Astrocyte of the spinal cord (primary cell): ENCODE results near the gene DNHD1.
A peak's percentile ranks its signal among the peaks of the same experiment; 100 is the strongest.

Experiments
- DNase-seq: peaks from one replicate; pipeline ENCODE4 v3.0.0; 2011; ENCODE audit warnings: low read depth, low spot score
- H3K4me3 ChIP-seq: 2 replicates; pipeline ENCODE4 v1.5.1; 2011; ENCODE audit warnings: low read depth, mild to moderate bottlenecking, low read length, moderate library complexity
- in situ Hi-C: cut with HindIII; loops from 2 replicates; pipeline ENCODE4 v1.10.0; 2017; ENCODE audit warnings: low sequenced_read_pairs
- TF ChIP-seq, protein P1 (sequence below): IDR thresholded peaks from 2 replicates; pipeline ENCODE4 v1.5.1; 2012; ENCODE audit warnings: low read depth, mild to moderate bottlenecking, low read length, inconsistent platforms

DNHD1 gene

DNA sequence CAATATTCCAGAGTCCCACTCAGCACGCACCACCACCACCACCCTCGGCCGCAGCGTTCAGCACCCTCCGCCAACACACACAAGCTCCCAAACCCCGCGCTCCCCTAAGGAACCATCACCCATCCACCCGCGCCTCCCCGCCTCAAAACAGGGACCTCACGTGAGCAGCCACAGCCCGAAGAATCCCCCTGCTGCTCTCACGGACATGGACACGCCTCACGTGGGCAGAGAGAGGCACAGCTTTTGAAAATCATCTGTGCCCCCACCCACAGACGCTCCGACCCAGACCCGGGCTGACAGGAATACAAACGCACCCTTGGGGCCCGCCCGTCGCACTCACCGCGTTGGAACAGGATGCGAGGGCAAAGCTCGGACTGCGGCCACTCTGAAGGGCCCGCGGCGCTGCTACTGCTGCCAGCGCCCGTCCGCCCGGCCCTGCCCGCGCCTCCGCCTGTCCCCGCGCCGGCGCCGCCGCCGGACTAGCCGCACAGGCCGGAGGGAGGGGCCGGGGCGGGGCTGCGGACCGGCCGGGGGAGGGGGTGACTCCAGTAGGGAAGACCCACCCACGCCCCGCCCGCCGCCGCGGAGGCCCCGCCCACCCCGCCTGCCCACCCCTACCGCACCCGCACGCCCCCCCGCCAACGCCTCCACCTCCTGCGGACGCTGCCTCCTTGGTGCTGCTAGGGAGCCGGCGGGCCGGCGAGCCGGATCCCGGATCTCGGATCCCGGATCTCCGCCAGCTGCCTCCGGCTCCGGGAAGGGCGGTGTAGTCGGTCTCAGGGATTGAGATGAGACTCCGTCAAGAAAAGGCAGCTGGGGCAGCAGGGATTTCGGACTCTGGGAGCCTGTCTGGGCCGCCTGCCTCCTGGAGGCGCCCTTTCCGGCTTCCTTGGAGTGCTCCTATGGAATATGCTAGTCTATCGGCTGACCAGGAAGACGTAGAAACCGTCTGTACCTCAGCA is 23.3 kb upstream of the DNHD1 start, which contains the start of gene TRIM3:
TSS of gene TRIM3 (minus strand) at position 491 of the 962 bp plus-strand sequence. CDS start 8,246 bp downstream, outside the sequence.
- peak; percentile 91 for DNase-seq
- H3K4me3 ChIP-seq = peak within 1 kb of the TSS; percentile 91
- in situ Hi-C loops = no loop called here
- TF ChIP-seq, protein P1, sequence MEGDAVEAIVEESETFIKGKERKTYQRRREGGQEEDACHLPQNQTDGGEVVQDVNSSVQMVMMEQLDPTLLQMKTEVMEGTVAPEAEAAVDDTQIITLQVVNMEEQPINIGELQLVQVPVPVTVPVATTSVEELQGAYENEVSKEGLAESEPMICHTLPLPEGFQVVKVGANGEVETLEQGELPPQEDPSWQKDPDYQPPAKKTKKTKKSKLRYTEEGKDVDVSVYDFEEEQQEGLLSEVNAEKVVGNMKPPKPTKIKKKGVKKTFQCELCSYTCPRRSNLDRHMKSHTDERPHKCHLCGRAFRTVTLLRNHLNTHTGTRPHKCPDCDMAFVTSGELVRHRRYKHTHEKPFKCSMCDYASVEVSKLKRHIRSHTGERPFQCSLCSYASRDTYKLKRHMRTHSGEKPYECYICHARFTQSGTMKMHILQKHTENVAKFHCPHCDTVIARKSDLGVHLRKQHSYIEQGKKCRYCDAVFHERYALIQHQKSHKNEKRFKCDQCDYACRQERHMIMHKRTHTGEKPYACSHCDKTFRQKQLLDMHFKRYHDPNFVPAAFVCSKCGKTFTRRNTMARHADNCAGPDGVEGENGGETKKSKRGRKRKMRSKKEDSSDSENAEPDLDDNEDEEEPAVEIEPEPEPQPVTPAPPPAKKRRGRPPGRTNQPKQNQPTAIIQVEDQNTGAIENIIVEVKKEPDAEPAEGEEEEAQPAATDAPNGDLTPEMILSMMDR = peak; percentile 53

DNA sequence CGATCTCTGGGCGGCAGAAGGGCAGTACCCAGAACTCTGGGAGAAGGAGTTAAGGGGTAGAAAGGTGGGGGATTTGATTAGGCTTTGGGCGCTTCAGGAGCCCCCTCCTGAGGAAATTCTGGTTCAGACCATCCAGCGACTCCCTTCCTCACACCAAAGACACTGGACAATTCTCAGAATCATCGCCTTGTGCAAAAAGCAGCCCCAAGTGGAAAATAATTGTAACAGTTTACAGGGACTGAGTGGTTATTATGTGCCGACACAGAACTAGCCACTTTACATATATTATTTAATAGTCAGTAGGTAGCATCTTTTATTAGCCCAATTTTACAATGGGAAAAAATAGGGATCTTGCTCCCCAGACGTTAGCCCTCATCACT is 22.7 kb upstream of the DNHD1 start:
- TF ChIP-seq, protein P1 = no peak
- no peak for DNase-seq
- in situ Hi-C loops = no loop called here
- peak overlapping the region; percentile 62 for H3K4me3 ChIP-seq

DNA sequence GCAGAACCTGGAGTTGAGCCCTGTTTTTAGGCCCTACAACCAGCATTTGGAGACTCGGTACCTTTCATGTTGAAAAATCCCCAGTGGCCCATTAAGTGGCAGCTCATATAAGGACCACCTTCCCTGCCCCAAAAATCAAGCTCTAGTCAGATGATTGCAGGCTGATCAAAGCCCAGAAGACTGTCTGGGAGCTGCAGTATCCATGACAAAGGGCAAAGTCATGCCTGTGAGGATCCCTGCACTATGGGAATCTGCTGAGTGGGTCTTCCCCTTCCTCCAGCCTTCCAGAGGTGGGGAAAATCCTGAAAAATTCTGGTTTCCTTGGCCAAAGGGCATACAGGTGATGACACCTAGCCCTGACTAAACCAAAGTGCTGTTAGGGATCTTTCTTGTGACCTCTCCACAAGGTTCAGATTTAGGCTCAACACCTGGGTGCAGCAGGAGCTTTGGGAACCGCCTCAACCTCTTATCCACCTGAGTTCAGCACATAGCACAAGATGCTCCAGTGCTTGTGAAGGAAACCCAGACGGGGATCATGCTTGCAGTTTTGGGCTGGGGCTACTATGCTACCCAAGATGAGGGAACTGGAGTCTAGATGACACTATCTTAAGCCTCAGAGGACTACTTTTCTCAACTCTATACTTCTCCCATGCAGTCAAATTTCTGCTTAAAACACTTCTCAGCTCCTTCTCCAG is 22.1 kb upstream of the DNHD1 start:
- TF ChIP-seq, protein P1 = no peak
- H3K4me3 ChIP-seq = no peak overlapping the region
- in situ Hi-C loops = no loop called here
- no peak for DNase-seq

DNA sequence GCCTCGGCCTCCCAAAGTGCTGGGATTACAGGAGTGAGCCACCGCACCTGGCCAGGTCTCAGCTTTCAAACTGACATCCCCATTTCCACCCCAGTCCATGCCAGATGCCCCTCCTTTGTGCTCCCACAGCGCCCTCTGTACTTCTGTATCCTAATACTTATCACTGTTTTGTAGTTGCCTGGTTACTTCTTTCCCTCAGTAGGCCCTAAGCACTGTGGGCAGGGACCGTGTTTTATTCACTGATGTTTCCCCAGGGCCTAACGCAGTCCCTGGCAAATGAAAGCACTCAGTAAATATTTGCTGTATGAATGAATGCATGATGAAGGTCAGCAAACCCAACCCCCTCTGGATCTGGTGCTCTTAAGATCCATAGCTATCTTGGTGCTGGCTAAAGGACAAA is 21.1 kb upstream of the DNHD1 start:
- no peak overlapping the region for H3K4me3 ChIP-seq
- TF ChIP-seq, protein P1 = no peak
- in situ Hi-C loops = no loop called here
- DNase-seq = no peak

DNA sequence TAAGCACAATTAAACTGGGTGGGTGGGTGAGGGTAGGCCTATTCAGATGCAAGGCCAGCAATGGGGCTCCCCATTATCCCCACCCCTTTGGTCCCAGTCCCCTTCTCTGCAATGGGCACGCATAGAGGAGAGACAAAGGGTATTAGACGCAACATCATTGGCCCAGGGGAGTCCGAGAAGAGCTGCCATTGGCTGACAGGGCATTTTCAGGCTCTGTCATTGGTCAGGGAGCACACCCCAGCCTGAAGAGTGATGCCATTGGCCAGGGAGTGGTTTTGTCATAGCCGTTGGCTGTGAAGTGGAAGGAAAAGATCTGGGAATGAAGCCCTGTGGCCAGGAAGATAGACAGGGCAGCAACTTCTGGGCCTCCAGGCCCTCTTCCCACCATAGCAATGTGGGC is 20.5 kb upstream of the DNHD1 start:
- H3K4me3 ChIP-seq = no peak overlapping the region
- DNase-seq = no peak
- in situ Hi-C loops = no loop called here
- TF ChIP-seq, protein P1 = no peak

DNA sequence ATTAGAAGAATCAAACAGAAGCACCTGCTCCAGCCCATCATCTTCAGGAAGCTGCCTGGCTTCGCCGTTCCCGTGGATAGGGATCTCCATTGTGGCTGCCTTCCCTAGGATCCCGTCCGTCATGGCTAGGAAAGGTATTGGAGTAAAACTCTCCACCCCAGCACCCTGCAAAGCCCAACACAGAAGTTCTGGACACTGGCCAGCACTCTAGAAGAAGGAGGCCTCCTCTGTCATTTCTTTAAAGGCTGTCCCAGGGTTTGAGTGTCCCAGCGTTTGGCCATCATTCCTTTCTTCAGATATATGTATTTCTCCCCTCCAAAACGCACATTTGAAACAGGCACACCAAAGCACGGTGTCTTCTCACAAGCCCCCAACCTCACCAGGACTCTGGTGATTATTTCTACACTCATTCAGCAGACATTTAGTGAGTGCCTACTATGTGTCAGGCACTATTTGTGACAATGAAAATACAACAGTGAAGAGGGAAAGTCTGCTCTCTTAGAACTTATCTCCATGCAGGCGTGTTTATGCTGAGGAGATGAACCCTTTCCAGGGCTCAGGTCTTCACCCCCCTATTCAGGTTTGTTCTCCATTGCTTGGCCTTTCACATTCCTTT is 16.7 kb upstream of the DNHD1 start:
- H3K4me3 ChIP-seq = peak overlapping the region; percentile 79
- in situ Hi-C loops = no loop called here
- DNase-seq = no peak
- TF ChIP-seq, protein P1 = no peak
